GM19351 (cell line): ENCODE results near the gene GRIN2C.

ENCODE experiments used
- ATAC-seq: cut with Tn5 transposase; IDR thresholded peaks from one replicate; pipeline ENCODE4 v1.9.1; 2021; ENCODE audit warnings: mild to moderate bottlenecking, moderate library complexity; ENCODE audit not compliant: unreplicated experiment

Gene GRIN2C

DNA sequence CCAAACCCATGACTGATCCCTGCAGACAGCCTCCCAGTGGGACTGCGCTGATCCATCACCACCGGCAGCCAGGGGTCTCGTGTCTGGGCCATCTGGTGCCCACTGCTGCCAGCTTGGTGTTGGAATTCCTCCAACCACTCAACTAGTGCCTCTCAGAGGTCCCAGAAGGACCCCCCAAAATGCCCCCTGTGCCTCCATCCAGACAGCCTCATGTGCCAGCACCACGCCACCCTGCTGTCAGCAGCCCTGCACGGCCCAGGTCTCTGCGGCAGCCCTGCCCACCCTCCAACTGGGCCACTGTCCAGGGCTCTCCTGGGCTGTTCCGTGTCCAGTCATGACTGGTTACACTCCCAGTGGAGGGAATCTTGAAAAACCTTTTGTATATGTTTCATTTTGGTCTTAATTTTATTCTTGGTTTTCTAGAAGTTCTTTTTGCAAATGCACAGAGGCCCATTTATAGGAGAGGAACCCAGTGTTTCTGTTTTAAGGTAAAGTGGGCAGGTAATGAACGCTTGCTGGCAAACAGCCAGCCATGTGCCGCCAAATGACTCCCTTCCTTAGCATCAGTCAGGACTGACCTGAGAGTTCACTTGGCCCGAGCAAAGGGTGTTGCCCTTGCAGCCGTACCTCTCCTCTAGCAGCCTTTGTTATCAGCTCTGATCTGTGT, 34.6 kb downstream of the GRIN2C start:
- ATAC-seq: no peak

- no peak for ATAC-seq
Observed at GRCh38 chr17:74822939-74823367, 36.7 kb downstream of the GRIN2C start.

DNA sequence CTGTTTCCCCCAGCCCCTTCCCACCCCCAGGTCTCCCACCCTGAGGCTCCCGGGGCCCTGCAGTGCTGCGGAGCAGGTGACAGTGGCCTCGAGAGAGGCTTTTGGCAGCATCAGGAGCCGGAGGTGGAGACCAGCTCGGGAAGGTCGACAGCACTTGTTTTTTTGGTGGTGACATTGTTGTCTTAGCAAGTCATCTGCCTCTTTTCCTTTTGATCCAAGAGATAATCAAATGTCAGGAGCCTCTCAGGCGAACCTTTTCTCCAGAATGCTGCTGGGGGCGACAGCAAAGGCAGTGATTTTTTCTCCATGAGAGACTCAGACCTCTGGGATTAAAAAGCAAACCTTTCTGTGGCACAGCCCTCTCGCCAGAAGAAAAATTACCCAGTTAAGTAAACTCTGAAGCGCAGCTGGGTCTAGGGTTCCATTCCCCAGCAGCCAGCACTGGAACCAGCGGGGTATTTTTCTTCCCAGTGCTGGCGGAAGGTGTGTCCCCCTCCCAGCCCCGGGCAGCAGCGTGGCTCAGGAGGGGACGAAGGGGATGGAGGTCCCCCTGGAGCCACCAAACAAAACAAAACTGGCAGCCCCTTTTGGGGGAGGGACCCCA, 37.2 kb downstream of the GRIN2C start:
- ATAC-seq: no peak

DNA sequence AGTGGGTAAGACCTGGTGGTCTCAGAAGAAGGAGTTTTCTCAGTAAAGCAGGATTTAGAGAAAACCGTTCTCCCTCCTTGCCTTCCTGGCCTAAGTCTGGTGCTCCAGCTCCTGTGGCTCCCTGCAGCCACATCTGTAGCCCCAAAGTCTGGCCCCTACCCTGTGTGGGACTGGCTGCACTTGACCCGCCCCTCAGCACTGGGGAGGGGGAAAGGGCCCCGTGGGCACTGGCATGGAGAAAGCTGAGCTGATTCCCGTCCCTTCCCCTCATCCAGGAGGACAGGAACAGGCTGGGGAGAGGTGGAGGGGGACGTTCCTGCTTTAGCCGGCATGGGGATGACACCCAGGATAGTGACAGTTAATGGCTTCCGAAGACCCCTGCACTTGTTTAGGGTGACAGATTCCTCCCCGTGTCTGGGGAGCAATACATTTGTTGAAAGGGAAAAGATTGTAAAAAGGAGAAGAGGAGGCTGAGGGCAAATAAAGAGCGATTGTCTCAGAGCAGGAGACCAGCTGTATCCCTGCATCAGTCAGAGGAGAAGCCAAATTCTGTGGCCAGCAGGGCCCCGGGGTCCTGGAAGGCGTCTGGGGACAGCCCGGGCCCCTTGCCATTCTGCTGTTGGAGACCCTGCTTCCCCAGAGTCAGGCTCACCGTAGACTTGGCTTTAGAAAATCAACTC, 37.9 kb downstream of the GRIN2C start:
- ATAC-seq: no peak

DNA sequence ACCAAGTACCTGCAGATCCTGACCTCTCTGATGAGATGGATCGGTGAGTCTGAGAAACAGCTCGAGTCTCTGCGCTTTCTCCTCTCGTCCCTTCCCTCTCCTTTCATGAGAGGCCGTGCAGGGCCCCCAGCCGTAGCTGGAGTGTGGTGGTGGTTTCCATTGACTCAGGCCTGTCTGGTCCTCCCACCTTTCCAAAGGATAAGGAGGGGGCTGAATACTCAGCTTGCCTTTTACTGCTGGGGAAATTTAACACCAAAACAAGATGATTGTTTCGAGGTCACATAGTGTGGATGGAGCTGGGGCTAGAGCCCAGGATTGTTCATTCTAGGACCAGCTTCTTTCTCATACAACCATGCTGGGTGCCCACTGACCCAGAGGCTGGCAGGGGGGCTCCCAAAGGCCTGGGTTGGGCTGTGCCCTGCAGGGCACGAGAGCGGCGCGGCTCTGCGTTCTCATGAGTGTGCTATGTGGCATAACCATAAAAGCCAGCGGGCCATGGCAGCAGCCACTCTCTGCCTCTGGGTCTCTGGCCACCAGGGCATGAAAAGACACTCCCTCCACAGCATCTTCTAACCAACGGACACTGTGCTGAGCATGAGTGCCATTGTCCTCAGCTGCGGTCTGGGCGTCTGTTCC, 39.8 kb downstream of the GRIN2C start:
- no peak for ATAC-seq

- no peak for ATAC-seq
Observed at GRCh38 chr17:74818291-74818938, 41.3 kb downstream of the GRIN2C start.

DNA sequence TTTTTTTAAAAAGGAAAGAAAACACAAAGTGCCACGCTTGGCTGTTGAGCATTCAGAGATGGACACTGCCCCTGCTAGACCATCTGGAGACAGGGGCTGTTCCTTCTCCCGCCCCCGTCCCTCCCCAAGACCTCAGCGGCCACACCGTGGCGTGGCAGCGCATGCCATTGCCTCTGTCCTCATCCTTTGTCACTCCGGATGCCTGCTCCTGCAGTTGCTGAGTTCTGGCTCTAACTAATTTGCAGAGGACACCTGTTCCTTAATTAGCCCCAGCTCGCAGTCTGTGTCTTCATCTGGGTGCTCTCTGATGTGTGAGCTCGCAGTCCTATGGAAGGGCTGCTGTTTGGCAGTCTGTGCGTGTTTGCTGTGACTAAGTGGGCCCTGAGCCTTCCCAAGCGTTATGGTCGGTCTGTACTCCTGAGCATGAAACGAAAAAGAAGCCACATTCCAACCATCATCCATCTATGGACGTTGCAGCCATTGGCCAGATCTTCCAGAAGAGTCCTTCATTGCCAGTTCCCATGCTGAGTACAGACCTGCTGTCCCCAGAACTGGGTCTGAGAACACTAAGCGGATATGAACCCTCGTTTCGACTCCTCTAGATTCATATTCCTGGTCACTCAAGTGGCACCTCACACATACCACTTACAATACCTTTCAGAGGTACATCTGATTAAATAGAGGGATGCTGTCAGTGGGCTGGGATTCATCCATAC, 42.6 kb downstream of the GRIN2C start:
- no peak for ATAC-seq

DNA sequence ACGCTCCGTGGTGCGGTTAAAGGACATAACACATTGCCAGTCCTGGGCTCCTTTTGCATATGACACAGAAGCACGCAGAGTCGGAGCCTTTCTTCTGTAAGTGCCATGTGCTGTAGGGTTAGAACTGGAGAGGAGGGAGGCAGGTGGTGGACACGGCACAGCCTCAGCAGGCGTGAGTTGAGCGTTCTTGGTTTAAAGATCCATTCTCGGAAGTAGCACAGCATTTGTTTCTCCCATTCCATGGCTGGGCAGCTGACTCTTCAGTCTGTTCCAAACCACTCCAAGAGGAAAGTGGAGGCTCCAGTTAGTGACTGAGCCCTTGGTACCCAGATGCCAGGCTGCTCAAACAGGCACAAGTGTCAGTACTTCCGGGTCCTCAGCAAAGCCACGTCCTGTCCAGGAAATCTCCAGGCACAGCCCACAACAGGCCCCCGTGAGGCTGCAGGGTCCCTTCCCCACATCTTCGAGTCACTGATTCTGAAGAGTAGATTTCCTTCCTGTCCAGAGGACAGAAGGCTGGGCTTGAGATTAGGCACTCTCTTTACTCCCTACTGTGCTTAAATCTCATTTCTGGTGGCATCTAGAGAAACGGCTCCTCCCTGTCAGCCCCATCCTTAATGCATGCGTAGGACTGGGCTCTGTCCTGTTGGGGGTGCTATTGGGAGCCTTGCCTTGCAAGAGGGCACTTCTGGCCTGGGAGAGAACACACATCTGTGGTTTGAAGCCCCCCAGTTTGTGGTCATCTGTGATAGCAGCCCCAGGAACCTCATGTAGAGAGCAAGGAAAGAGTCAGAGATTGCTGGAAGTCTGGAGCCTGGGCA, 43.9 kb downstream of the GRIN2C start:
- no peak for ATAC-seq

DNA sequence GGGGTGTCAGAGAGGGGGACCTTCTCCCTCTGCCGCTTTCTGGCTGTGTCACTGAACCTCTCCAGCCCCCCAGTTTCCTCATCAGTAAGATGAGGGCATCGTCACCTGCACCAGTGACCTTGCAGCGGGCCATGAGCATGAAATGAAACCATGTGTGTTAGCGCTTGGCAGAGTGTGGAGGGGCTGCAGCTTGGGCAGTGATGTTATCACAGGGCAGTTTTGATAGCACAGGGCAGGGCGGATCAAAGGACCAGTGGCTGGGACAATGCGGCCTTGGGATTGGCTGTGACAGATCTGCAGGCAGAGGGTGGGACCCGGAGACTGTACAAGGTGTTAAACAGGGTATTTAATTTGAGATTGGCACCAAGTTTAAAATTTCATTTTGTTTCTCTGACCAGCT, 44.6 kb downstream of the GRIN2C start:
- no peak for ATAC-seq

GRCh38 chr17:74814453-74814852, 45.2 kb downstream of the GRIN2C start:
- no peak for ATAC-seq

DNA sequence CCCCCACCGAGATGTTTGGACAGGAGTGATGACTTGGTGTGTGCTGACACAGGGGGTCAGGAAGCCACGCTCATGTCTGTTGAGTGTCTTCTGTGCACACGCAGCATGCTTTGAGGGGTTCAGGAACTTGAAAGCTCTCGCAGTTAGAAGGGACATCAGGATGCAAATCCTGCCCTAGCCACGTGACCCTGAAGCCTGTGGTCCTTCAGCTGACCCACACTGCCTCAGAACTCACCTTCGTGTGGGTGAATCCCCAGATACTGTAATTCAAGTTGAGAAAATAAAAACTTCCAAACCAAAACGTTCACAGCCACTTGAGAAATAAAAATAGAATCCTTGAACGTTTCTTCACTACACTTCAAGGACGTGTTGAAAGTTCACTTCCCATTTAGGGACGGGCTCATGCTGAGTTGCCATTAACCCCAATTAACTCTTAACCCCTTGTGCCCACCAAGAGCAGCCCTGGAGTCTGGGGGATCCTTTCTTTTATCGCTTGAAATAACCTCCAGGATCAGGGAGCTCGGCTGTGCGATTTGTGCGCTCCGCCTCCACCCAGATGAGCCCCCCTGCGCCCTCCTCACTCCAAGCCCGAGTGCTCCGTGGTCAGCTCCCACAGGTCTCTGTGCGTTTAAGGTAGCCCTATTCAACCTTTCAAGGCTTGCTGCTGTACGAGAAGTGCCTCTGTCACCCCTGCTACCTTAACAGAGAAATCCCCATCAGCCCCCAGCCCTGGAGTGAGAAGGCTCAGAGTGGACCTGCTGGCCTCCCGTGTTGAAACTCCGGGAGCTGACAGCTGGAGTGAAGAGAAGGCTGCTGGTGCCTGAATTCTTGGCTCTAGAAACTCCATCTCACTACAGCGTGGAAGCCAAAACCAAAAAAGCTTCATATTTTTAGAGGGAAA, 47.3 kb downstream of the GRIN2C start:
- no peak for ATAC-seq

DNA sequence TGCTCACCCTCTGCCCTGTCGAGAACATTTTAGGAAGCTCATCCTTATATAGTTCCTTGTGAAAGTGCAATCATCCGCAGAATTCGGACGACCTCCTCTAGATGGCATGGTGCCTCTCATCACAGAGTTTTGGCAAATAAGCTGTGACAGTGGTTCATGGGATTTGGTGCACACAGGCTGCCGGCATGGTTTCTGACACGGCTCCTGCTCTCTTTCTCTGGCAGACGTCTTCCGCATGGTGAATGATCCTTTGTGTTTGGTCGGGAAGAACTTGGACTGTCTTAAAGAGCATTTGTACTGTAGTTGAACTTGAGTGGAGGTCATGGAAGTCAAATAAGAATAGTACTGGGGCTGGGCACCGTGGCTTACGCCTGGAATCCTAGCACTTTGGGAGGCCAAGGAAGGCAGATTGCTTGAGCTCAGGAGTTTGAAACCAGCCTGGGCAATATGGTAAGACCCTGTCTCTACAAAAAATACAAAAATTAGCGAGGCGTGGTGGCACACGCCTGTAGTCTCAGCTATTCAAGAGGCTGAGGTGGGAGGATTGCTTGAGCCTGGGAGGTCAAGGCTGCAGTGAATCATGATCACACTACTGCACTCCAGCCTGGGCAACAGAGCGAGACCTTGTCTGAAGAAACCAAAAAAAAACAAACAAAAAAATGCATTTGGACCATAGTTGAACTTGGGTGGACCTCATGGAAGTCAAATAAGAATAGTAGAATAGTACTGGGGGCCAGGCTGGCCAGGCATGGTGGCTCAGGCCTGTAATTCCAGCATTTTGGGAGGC, 48.8 kb downstream of the GRIN2C start:
- ATAC-seq: no peak

DNA sequence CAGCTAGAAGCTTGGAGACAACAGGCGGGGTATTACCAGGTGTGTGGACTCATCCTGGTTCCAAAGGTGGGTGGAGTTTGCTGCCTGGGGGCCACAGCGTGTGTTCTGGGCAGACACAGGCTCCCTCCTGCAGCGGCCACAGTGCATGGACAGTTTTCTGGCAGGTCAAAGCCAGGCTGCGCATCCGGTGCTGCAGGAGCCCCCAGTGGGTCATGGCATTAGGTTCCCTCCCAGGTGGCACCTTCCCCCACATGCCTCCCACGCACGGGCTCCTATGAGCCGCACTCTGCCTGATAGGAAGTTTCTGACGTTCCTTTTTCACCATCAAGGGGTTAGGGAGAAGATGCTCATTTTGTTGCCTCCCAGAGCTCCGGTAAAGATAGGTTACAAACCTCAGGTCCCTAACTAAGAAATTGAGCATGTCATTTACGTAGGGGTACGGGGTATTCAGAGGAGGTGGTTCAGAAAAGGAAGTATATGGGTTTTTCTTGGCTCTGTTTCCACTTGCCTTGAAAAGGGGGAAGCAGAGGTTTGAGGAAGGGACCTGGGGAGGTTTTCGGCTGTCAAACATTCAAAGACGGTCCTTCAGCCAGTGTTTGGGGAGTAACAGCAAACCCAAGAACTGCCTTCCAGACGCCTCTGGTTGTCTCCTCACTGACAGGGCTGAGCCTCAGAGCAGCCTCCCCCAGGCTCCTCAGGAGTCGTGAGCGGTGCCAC, 50.8 kb downstream of the GRIN2C start:
- no peak for ATAC-seq

GRCh38 chr17:74807925-74808324, 51.8 kb downstream of the GRIN2C start:
- ATAC-seq: no peak

DNA sequence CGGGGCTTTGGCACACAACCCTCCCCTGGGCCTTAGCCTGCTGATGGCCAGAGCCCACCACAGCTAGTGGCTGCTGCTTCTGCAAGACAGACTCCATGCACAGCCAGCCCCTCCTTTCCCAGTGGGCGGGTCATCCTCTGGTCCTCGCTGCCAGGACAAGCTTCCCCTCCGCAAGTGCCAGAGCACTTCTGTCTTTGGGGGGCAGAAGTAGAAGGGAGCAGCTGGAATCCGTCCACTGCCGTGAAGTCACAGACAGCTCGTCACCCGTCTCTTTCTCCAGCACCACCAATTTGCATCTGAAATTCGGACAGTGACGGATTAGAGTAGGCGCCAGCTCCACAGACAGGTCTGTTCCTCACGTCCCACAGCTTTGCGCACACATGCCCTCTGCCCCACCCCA, 52.2 kb downstream of the GRIN2C start:
- no peak for ATAC-seq

GRCh38 chr17:74806334-74806733, 53.4 kb downstream of the GRIN2C start:
- no peak for ATAC-seq

DNA sequence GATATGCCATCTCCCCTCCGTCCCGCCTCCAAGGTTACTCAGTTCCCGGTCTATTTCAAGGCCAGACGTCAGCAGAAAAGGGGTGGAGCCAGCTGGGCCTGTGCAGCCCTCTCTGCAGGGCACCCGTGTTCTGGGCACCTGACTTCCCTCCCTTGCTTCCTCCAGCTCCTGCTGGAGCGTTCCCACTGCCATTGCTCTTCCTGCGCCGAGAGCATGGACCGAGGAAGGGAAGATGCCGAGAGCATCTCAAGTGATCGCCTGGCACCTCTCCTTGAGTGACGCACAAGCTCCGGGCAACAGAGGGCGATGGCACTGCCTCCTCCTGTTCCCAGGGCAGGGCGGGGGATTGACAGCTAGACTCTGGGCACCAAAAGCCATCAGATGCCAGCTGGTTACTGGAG, 54.1 kb downstream of the GRIN2C start:
- no peak for ATAC-seq
